HEK293 (cell line): Measurements from ENCODE around the gene APLF.
"Not testable (repeated sequence)": the region's sequence is repeated elsewhere in the genome, so short reads cannot be mapped to it uniquely, and the experiment has no call there.

Experiments
- CTCF ChIA-PET: fragments of 350-600 bp; formaldehyde crosslinking; extraction: SDS; loops from one replicate; lab custom pipeline; 2021; ENCODE audit warnings: antibody characterized with exemption; lab: Yijun Ruan, JAX
- POLR2A ChIA-PET: fragments of 300-600 bp; formaldehyde crosslinking; extraction: SDS; loops from one replicate; lab custom pipeline; 2020; ENCODE audit warnings: antibody characterized with exemption, inconsistent platforms; lab: Yijun Ruan, JAX
- H3K27ac ChIP-seq: fragments of 200-500 bp; sonication (Bioruptor generic); 2 replicates; pipeline ENCODE4 v1.5.1; 2014; ENCODE audit warnings: low read depth, low read length, control low read depth, inconsistent platforms; ENCODE audit errors: extremely low read depth
- H3K36me3 ChIP-seq, 2 experiments: fragments of 200-500 bp in 1 of 2; sonication (Bioruptor generic) in 1 of 2; 1 replicate in 1 of 2; 2 replicates in 1 of 2; pipeline ENCODE4 v1.5.1; 2014 to 2017; ENCODE audit warnings: inconsistent platforms in 2 of 2, low read length in 2 of 2; ENCODE audit not compliant: control insufficient read depth in 2 of 2, insufficient read depth in 1 of 2
- H3K4me1 ChIP-seq: fragments of 200-500 bp; sonication (Bioruptor generic); 2 replicates; pipeline ENCODE4 v1.5.1; 2014; ENCODE audit warnings: mild to moderate bottlenecking, low read length, inconsistent platforms; ENCODE audit not compliant: control insufficient read depth, insufficient read depth
- H3K4me3 ChIP-seq: 2 replicates; pipeline ENCODE4 v1.5.1; 2011; ENCODE audit warnings: low read depth, mild to moderate bottlenecking, control low read depth, low read length, moderate library complexity
- H3K9me3 ChIP-seq: fragments of 200-500 bp; sonication (Bioruptor generic); 2 replicates; pipeline ENCODE4 v1.5.1; 2014; ENCODE audit warnings: low read depth, low read length, inconsistent platforms; ENCODE audit not compliant: control insufficient read depth, insufficient read depth
- ATF2 ChIP-seq: fragments of 450-650 bp; formaldehyde crosslinking; IDR thresholded peaks from 2 replicates; pipeline ENCODE4 v1.5.1; 2016; ENCODE audit warnings: missing biosample characterization, missing genetic modification characterization, low read depth
- FEZF1 ChIP-seq: fragments of 450-650 bp; formaldehyde crosslinking; IDR thresholded peaks from 2 replicates; pipeline ENCODE4 v1.5.1; 2016; ENCODE audit warnings: missing biosample characterization, missing genetic modification characterization
- GLI4 ChIP-seq: fragments of 450-650 bp; formaldehyde crosslinking; IDR thresholded peaks from 2 replicates; pipeline ENCODE4 v1.5.1; 2016; ENCODE audit warnings: missing biosample characterization, missing genetic modification characterization
- HIC1 ChIP-seq: fragments of 450-650 bp; formaldehyde crosslinking; IDR thresholded peaks from 2 replicates; pipeline ENCODE4 v1.5.1; 2016; ENCODE audit warnings: missing biosample characterization, missing genetic modification characterization
- HOXD13 ChIP-seq: sonication (generic); formaldehyde crosslinking; IDR thresholded peaks from 2 replicates; pipeline ENCODE4 v1.8.0; 2022; ENCODE audit warnings: missing genetic modification reagents, borderline replicate concordance
- KLF9 ChIP-seq: fragments of 450-650 bp; formaldehyde crosslinking; IDR thresholded peaks from 2 replicates; pipeline ENCODE4 v1.5.1; 2016; ENCODE audit warnings: missing biosample characterization, missing genetic modification characterization, low read depth
- MEIS1 ChIP-seq: sonication (generic); formaldehyde crosslinking; IDR thresholded peaks from 2 replicates; pipeline ENCODE4 v1.8.1; 2022; ENCODE audit warnings: missing genetic modification reagents, mild to moderate bottlenecking, borderline replicate concordance
- ZBTB21 ChIP-seq: fragments of 450-650 bp; formaldehyde crosslinking; IDR thresholded peaks from 2 replicates; pipeline ENCODE4 v1.5.1; 2017; ENCODE audit warnings: missing biosample characterization, missing genetic modification characterization
- ZEB2 ChIP-seq: fragments of 450-650 bp; formaldehyde crosslinking; IDR thresholded peaks from 2 replicates; pipeline ENCODE4 v1.5.1; 2016; ENCODE audit warnings: missing biosample characterization, missing genetic modification characterization
- ZNF10 ChIP-seq: fragments of 450-650 bp; formaldehyde crosslinking; IDR thresholded peaks from 2 replicates; pipeline ENCODE4 v1.5.1; 2017; ENCODE audit warnings: missing biosample characterization, missing genetic modification characterization
- ZNF114 ChIP-seq: fragments of 450-650 bp; formaldehyde crosslinking; IDR thresholded peaks from 2 replicates; pipeline ENCODE4 v1.5.0; 2017; ENCODE audit warnings: missing biosample characterization, missing genetic modification characterization
- ZNF221 ChIP-seq: fragments of 450-650 bp; formaldehyde crosslinking; IDR thresholded peaks from 2 replicates; pipeline ENCODE4 v1.5.1; 2017; ENCODE audit warnings: missing biosample characterization, missing genetic modification characterization, borderline replicate concordance
- ZNF239 ChIP-seq: fragments of 450-650 bp; formaldehyde crosslinking; IDR thresholded peaks from 2 replicates; pipeline ENCODE4 v1.5.1; 2016; ENCODE audit warnings: missing biosample characterization, missing genetic modification characterization
- ZNF266 ChIP-seq: fragments of 450-650 bp; formaldehyde crosslinking; IDR thresholded peaks from 2 replicates; pipeline ENCODE4 v1.5.1; 2016; ENCODE audit warnings: missing biosample characterization, missing genetic modification characterization, low read depth
- ZNF274 ChIP-seq, 2 experiments: fragments of 200-500 bp in 1 of 2; fragments of 450-650 bp in 1 of 2; sonication (Bioruptor generic) in 1 of 2; formaldehyde crosslinking in 1 of 2; IDR thresholded peaks; 2 replicates each; pipeline versions ENCODE4 v1.5.1 to v1.6.1; 2014 to 2016; ENCODE audit warnings: borderline replicate concordance in 1 of 2, inconsistent platforms in 1 of 2, low read length in 1 of 2, missing biosample characterization in 1 of 2, missing genetic modification characterization in 1 of 2
- ZNF292 ChIP-seq: fragments of 450-650 bp; formaldehyde crosslinking; IDR thresholded peaks from 2 replicates; pipeline ENCODE4 v1.5.1; 2016; ENCODE audit warnings: low read depth, missing biosample characterization, missing genetic modification characterization, borderline replicate concordance
- ZNF354C ChIP-seq: fragments of 450-650 bp; formaldehyde crosslinking; IDR thresholded peaks from 2 replicates; pipeline ENCODE4 v1.5.1; 2016; ENCODE audit warnings: missing biosample characterization, missing genetic modification characterization, low read depth, borderline replicate concordance
- ZNF37A ChIP-seq: fragments of 450-650 bp; IDR thresholded peaks from 2 replicates; pipeline ENCODE4 v1.5.1; 2018; ENCODE audit warnings: missing biosample characterization, missing genetic modification characterization
- ZNF394 ChIP-seq: fragments of 450-650 bp; formaldehyde crosslinking; IDR thresholded peaks from 2 replicates; pipeline ENCODE4 v1.5.1; 2016; ENCODE audit warnings: missing biosample characterization, missing genetic modification characterization, mild to moderate bottlenecking, moderate library complexity, borderline replicate concordance
- ZNF530 ChIP-seq: fragments of 450-650 bp; formaldehyde crosslinking; IDR thresholded peaks from 2 replicates; pipeline ENCODE4 v1.5.1; 2016; ENCODE audit warnings: low read depth, missing biosample characterization, missing genetic modification characterization
- ZNF585B ChIP-seq: fragments of 450-650 bp; formaldehyde crosslinking; IDR thresholded peaks from 2 replicates; pipeline ENCODE4 v1.5.1; 2016; ENCODE audit warnings: missing biosample characterization, missing genetic modification characterization
- ZNF596 ChIP-seq: fragments of 450-650 bp; IDR thresholded peaks from 2 replicates; pipeline ENCODE4 v1.5.0; 2018; ENCODE audit warnings: missing biosample characterization, mild to moderate bottlenecking, missing genetic modification characterization, moderate library complexity
- ZNF701 ChIP-seq: fragments of 450-650 bp; formaldehyde crosslinking; IDR thresholded peaks from 2 replicates; pipeline ENCODE4 v1.5.1; 2016; ENCODE audit warnings: missing biosample characterization, missing genetic modification characterization
- ZSCAN16 ChIP-seq: fragments of 450-650 bp; formaldehyde crosslinking; IDR thresholded peaks from 2 replicates; pipeline ENCODE4 v1.5.1; 2016; ENCODE audit warnings: missing biosample characterization, missing genetic modification characterization
- ZXDB ChIP-seq: fragments of 450-650 bp; formaldehyde crosslinking; IDR thresholded peaks from 2 replicates; pipeline ENCODE4 v1.5.1; 2016; ENCODE audit warnings: missing biosample characterization, missing genetic modification characterization
- TF ChIP-seq, protein P1 (sequence below): fragments of 450-650 bp; formaldehyde crosslinking; IDR thresholded peaks from 2 replicates; pipeline ENCODE4 v1.5.1; 2016; ENCODE audit warnings: missing biosample characterization, missing genetic modification characterization

APLF gene

GRCh38 chr2:68527343-68528081, 60.1 kb downstream of the APLF start:
- H3K4me3 ChIP-seq, H3K36me3 ChIP-seq, CTCF ChIA-PET, H3K9me3 ChIP-seq, H3K27ac ChIP-seq, H3K4me1 ChIP-seq, POLR2A ChIA-PET: not testable (repeated sequence)

DNA sequence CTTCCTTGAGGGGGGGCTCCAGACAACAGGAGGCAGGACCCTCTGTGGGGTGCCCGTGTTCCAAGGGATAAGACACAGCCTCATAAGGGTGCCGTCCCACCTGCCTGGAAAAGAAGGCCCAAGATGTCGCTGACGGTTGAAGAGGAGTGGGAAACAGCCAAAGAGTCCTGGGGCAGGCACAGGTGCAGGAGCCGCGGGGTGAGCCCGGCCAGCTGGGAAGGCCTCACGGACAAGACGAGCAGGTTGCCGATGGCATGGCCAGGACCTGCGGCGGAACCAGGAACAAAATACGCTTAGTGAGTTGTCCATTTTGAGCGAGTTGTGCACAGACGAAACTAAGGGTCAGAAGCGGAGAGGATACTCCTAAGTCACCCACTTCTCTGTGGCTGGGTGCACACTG, 61.8 kb downstream of the APLF start:
- POLR2A ChIA-PET = not testable (repeated sequence)

GRCh38 chr2:68529651-68530050, 62.3 kb downstream of the APLF start:
- H3K27ac ChIP-seq, CTCF ChIA-PET, H3K4me3 ChIP-seq, H3K36me3 ChIP-seq, H3K9me3 ChIP-seq, H3K4me1 ChIP-seq, POLR2A ChIA-PET: not testable (repeated sequence)

More for the DNA sequence above, 61.8 kb downstream of the APLF start:
- CTCF ChIA-PET, H3K4me1 ChIP-seq, H3K27ac ChIP-seq, H3K4me3 ChIP-seq, H3K9me3 ChIP-seq, H3K36me3 ChIP-seq: not testable (repeated sequence)

GRCh38 chr2:68536000-68536399, 68.6 kb downstream of the APLF start:
- ChIA-PET CTCF (interaction anchor here (1.0 kb wide), 1 partner anchor 28 kb away, joined by 3 read pairs; no protein-coding TSS in a partner anchor), POLR2A (no interaction called here)
- Histone ChIP-seq H3K27ac (no peak overlapping the region), H3K4me3 (no peak overlapping the region), H3K36me3 (no peaks in the 10 kb centered on the region), H3K9me3 (no peaks in the 10 kb centered on the region), H3K4me1 (no peaks in the 10 kb centered on the region)
- TF ChIP-seq ZNF274 (IDR thresholded peaks at IDR 0.05; ENCODE audit: low read length) = no peak
- no peak for TF ChIP-seq ZNF274 (tag by site-specific recombination; IDR thresholded peaks at IDR 0.05; ENCODE audit: borderline replicate concordance)

DNA sequence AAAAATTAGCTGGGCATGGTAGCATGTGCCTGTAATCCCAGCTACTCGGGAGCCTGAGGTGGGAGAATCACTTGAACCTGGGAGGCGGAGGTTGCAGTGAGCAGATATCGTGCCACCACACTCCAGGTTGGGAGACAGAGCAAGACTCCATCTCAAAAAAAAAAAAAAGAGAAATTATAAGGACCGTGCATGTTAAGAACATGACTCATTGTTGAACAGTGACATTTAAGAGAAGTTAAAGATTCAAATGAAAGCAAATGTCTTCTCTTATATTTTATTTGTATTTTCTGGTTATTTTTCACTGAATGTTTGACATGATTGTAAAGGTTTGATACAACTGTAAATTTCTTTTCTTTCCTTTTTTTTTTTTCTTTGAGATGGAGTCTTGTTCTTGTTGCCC, 69.6 kb downstream of the APLF start:
- CTCF ChIA-PET = no interaction called here

GRCh38 chr2:68537809-68538208, 70.4 kb downstream of the APLF start:
- ChIA-PET POLR2A (no interaction called here), CTCF (no interaction called here)
- no peaks in the 10 kb centered on the region for H3K9me3 ChIP-seq
- H3K27ac ChIP-seq = no peak overlapping the region
- H3K4me1 ChIP-seq = no peaks in the 10 kb centered on the region
- H3K4me3 ChIP-seq = no peak overlapping the region
- no peaks in the 10 kb centered on the region for H3K36me3 ChIP-seq
- TF ChIP-seq ZXDB (tag by site-specific recombination) (no peak), ZNF10 (tag by site-specific recombination) (no peak), HIC1 (tag by site-specific recombination) (no peak), ZNF239 (tag by site-specific recombination) (no peak), ZNF292 (tag by site-specific recombination) (no peak), ATF2 (tag by site-specific recombination) (no peak), ZNF114 (tag by site-specific recombination) (no peak)
- TF ChIP-seq, protein P1, sequence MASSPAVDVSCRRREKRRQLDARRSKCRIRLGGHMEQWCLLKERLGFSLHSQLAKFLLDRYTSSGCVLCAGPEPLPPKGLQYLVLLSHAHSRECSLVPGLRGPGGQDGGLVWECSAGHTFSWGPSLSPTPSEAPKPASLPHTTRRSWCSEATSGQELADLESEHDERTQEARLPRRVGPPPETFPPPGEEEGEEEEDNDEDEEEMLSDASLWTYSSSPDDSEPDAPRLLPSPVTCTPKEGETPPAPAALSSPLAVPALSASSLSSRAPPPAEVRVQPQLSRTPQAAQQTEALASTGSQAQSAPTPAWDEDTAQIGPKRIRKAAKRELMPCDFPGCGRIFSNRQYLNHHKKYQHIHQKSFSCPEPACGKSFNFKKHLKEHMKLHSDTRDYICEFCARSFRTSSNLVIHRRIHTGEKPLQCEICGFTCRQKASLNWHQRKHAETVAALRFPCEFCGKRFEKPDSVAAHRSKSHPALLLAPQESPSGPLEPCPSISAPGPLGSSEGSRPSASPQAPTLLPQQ = no peak

More for the DNA sequence above, 69.6 kb downstream of the APLF start:
- Histone ChIP-seq H3K27ac (no peak overlapping the region), H3K9me3 (no peaks in the 10 kb centered on the region), H3K36me3 (no peaks in the 10 kb centered on the region), H3K4me3 (no peak overlapping the region), H3K4me1 (no peaks in the 10 kb centered on the region)
- POLR2A ChIA-PET = no interaction called here
- TF ChIP-seq ZNF596 (tag by site-specific recombination) = no peak
- no peak for TF ChIP-seq ZNF221 (tag by site-specific recombination)
- TF ChIP-seq GLI4 (tag by site-specific recombination) = no peak
- TF ChIP-seq FEZF1 (tag by site-specific recombination) = no peak
- no peak for TF ChIP-seq ZBTB21 (tag by site-specific recombination)
- TF ChIP-seq ZNF585B (tag by site-specific recombination) = no peak
- TF ChIP-seq ZNF394 = no peak
- no peak for TF ChIP-seq ZNF354C (tag by site-specific recombination)
- TF ChIP-seq ZNF37A (tag by site-specific recombination) = no peak
- TF ChIP-seq HOXD13 (CRISPR knock-in tag) = no peak
- TF ChIP-seq ZSCAN16 (tag by site-specific recombination) = no peak
- TF ChIP-seq KLF9 = no peak
- TF ChIP-seq ZNF114 (tag by site-specific recombination) = no peak
- no peak for TF ChIP-seq ZEB2
- TF ChIP-seq ZNF530 (tag by site-specific recombination) = no peak
- no peak for TF ChIP-seq ZNF701 (tag by site-specific recombination)
- no peak for TF ChIP-seq ZNF266 (tag by site-specific recombination)
- no peak for TF ChIP-seq MEIS1 (CRISPR knock-in tag)
